ENCODE results near the gene ITPA. TPM values are rescaled to one million over a fixed set of nuclear protein-coding genes. Genes with fewer than 3 reads are reported as not detected.

Gene ITPA
- total and polyA plus RNA-seq, 11 donors, result 15.3 to 48.3 (median 22.2) TPM

GRCh38 chr20:3223994-3224680 lies 14.8 kb downstream of the ITPA start:
- peaks cover 0 to 6% (median 0%) of the 10 kb centered on the region in 12 donors for H3K4me1 ChIP-seq
- no peaks in the 10 kb centered on the region for H3K9me3 ChIP-seq
- H3K36me3 ChIP-seq, result peaks cover 0 to 47% (median 31%) of the 10 kb centered on the region in 9 donors
- TF ChIP-seq CTCF (IDR thresholded peaks at IDR 0.05), result no peak
- no peak for TF ChIP-seq POLR2A (IDR thresholded peaks at IDR 0.05)
- WGBS, 4 donors, result 86 to 92% (median 88%) methylated on average over 5 to 20 of the region's 20 CpGs
- H3K4me3 ChIP-seq, result no peak overlapping the region
- DNase-seq, result no peak
- ATAC-seq, result no peak
- H3K27ac ChIP-seq, result no peak overlapping the region
- no peaks in the 10 kb centered on the region for H3K27me3 ChIP-seq
- intact Hi-C loops (cut with DNase I), result loop anchor here in 3 of 10 donors (10.0 kb wide), 2 partner anchors 51 to 91 kb away; no protein-coding TSS in a partner anchor

DNA sequence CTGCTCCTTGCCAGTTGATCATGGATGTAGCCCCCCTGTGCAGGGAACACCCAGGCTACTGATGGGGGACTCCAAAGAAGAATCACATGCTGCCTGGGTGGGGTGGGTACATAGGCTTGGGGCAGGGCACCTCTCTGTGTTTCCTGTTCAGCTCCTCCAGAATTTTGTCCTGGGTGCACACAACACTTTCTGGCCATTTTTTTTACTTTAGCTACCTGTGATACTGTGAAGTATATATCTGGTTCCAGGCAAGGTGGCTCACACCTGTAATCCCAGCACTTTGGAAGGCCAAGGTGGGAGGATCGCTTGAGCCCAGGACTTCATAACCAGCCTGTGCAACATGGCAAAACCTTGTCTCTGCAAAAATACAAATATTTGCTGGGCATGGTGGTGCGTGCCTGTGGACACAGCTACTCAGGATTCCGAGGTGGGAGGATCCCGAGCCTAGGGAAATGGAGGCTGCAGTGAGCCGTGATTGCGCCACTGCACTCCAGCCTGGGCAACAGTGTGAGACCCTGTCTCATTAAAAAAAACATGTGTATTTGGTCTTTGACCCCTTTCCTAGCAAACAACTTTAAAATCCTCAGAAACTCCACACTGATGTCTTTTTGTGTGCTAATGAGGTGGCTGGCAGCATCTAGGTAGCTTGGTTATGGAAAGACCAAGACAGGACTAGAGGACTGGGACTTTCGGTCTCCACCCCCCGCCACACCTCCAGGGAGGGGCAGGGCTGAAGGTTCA lies 15.6 kb downstream of the ITPA start:
- Histone ChIP-seq H3K27ac (no peak overlapping the region), H3K27me3 (no peaks in the 10 kb centered on the region), H3K4me3 (no peak overlapping the region), H3K9me3 (no peaks in the 10 kb centered on the region), H3K4me1 (peaks cover 0 to 6% (median 0%) of the 10 kb centered on the region in 12 donors), H3K36me3 (peaks cover 0 to 41% (median 31%) of the 10 kb centered on the region in 9 donors)
- TF ChIP-seq CTCF (IDR thresholded peaks at IDR 0.05) (no peak), POLR2A (IDR thresholded peaks at IDR 0.05) (no peak)
- no peak for ATAC-seq
- no peak for DNase-seq
- intact Hi-C loops (cut with DNase I), result loop anchor here in 3 of 10 donors (10.0 kb wide), 2 partner anchors 50 to 90 kb away; no protein-coding TSS in a partner anchor
- 92 to 96% (median 94%) methylated on average over 8 of the region's 8 CpGs for WGBS, 4 donors

DNA sequence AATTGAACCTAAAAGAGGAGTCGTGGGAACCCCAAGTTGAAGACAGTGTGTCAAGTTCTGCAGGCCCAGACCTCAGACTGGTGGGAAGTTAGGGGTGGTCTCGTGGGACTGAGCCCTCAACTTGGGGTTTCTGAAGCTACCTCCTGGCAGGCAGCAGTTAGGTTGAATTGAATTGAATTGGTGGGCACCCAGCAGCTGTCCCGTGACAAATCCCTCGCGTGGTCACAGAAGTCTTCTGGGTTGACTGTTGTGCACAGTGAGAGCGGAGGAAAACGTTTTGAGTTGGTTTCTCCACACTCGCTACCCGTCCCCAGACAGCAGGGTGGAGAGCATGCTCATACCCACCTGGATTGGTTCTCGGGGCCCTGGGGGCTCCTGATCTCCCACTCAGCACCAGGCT lies 16.8 kb downstream of the ITPA start:
- intact Hi-C loops (cut with DNase I), result loop anchor here in 3 of 10 donors (10.0 kb wide), 2 partner anchors 49 to 89 kb away; no protein-coding TSS in a partner anchor
- Histone ChIP-seq H3K4me3 (no peak overlapping the region), H3K27me3 (no peaks in the 10 kb centered on the region), H3K9me3 (no peaks in the 10 kb centered on the region), H3K36me3 (peaks cover 0 to 29% (median 19%) of the 10 kb centered on the region in 9 donors), H3K27ac (no peak overlapping the region), H3K4me1 (peaks cover 0 to 6% (median 0%) of the 10 kb centered on the region in 12 donors)
- ATAC-seq (no peak), DNase-seq (no peak)
- 88 to 94% (median 92%) methylated on average over 10 of the region's 10 CpGs for WGBS, 4 donors
- TF ChIP-seq POLR2A (IDR thresholded peaks at IDR 0.05) (no peak), CTCF (IDR thresholded peaks at IDR 0.05) (no peak)

GRCh38 chr20:3226864-3227263 lies 17.6 kb downstream of the ITPA start:
- WGBS, 4 donors, result 93 to 94% (median 93%) methylated on average over 13 to 14 of the region's 14 CpGs
- intact Hi-C loops (cut with DNase I), result loop anchor here in 3 of 10 donors (10.0 kb wide), 2 partner anchors 48 to 88 kb away; no protein-coding TSS in a partner anchor

More at GRCh38 chr20:3226864-3227263, 17.6 kb downstream of the ITPA start:
- H3K27ac ChIP-seq, result no peak overlapping the region
- peaks cover 0 to 6% (median 0%) of the 10 kb centered on the region in 12 donors for H3K4me1 ChIP-seq
- DNase-seq (no peak), ATAC-seq (no peak)
- no peak overlapping the region for H3K4me3 ChIP-seq
- H3K27me3 ChIP-seq, result no peaks in the 10 kb centered on the region
- H3K9me3 ChIP-seq, result no peaks in the 10 kb centered on the region
- H3K36me3 ChIP-seq, result peaks cover 0 to 22% (median 12%) of the 10 kb centered on the region in 9 donors
- TF ChIP-seq CTCF (IDR thresholded peaks at IDR 0.05), result no peak
- no peak for TF ChIP-seq POLR2A (IDR thresholded peaks at IDR 0.05)

Measured in heart left ventricle (tissue), 16 donors.